HG02870 (cell line): ENCODE data around the gene BFSP2.
"Not testable (repeated sequence)": the region's sequence is repeated elsewhere in the genome, so short reads cannot be mapped to it uniquely, and the experiment has no call there.

Experiments
- ATAC-seq: cut with Tn5 transposase; IDR thresholded peaks from one replicate; pipeline ENCODE4 v1.9.1; 2021; ENCODE audit warnings: mild to moderate bottlenecking, moderate library complexity; ENCODE audit not compliant: unreplicated experiment

The BFSP2 gene

GRCh38 chr3:133475245-133476010, 75.6 kb downstream of the BFSP2 start:
- peak; percentile 70 for ATAC-seq

GRCh38 chr3:133476971-133477375, 77.1 kb downstream of the BFSP2 start:
- ATAC-seq = no peak

GRCh38 chr3:133477487-133477886, 77.6 kb downstream of the BFSP2 start:
- ATAC-seq = peak; percentile 25

GRCh38 chr3:133478624-133479023, 78.8 kb downstream of the BFSP2 start:
- no peak for ATAC-seq

- no peak for ATAC-seq
Observed at GRCh38 chr3:133479401-133479800, 79.5 kb downstream of the BFSP2 start.

- ATAC-seq = peak; percentile 64
Observed at GRCh38 chr3:133479895-133480669, 80.2 kb downstream of the BFSP2 start.

DNA sequence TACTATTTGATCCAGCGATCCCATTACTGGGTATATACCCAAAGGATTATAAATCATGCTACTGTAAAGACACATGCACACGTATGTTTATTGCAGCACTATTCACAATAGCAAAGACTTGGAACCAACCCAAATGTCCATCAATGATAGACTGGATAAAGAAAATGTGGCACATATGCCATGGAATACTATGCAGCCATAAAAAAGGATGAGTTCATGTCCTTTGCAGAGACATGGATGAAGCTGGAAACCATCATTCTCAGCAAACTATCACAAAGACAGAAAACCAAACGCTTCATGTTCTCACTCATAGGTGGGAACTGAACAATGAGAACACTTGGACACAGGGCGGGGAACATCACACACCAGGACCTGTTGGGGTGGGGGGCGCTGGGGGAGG, 82.6 kb downstream of the BFSP2 start:
- ATAC-seq = not testable (repeated sequence)

- ATAC-seq = no peak
Observed at GRCh38 chr3:133486658-133487057, 86.8 kb downstream of the BFSP2 start.

DNA sequence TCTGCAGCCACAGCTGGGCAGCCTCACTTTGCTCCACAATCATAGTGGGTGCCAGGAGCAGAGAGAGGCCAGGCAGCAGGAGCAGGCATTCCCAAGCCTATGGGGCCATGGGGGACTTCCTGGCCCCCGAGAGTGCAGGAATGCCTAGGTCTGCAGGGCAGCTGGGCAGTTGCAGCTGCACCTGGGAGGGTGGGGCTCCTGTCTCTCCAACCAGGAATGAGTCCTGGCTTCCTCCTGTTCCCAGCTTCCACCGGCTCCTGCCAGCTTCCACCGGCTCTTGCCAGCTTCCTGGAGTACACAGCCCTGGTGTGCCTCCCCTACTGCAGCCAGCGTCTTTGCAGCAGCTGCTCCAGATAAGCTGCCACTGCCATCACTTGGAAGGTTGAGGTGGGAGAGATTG, 87.3 kb downstream of the BFSP2 start:
- ATAC-seq = no peak

GRCh38 chr3:133487920-133488540, 88.2 kb downstream of the BFSP2 start:
- no peak for ATAC-seq

- no peak for ATAC-seq
Observed at GRCh38 chr3:133488785-133489367, 89.0 kb downstream of the BFSP2 start.

DNA sequence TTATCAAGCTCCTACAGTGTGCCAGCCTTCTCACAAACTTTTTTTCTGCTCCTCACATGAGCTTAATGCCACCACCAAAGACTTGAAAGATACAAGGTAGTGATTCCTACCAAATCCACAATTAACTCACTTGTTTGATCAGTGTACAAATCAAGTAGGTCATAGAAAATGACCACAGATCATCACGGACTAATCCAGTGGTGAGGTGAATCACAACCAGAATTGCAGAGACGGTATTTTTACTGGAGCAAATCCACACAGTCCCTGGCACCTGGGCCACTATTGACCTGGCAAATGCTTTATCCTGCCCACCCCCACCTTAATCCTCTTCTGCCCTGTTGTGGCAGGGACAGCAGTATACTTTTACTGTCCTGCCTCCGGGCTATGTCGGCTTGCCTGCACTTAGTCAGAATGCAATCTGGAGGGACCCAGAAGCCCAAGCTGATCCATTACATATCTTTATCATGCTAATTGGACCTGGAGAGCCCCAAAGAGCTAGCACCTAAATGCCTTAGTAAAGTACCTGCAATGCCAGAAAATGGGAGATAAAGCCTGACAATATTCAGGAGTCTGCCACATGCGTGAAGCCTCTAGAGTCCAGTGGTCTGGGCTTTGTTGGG, 89.7 kb downstream of the BFSP2 start:
- ATAC-seq = no peak

DNA sequence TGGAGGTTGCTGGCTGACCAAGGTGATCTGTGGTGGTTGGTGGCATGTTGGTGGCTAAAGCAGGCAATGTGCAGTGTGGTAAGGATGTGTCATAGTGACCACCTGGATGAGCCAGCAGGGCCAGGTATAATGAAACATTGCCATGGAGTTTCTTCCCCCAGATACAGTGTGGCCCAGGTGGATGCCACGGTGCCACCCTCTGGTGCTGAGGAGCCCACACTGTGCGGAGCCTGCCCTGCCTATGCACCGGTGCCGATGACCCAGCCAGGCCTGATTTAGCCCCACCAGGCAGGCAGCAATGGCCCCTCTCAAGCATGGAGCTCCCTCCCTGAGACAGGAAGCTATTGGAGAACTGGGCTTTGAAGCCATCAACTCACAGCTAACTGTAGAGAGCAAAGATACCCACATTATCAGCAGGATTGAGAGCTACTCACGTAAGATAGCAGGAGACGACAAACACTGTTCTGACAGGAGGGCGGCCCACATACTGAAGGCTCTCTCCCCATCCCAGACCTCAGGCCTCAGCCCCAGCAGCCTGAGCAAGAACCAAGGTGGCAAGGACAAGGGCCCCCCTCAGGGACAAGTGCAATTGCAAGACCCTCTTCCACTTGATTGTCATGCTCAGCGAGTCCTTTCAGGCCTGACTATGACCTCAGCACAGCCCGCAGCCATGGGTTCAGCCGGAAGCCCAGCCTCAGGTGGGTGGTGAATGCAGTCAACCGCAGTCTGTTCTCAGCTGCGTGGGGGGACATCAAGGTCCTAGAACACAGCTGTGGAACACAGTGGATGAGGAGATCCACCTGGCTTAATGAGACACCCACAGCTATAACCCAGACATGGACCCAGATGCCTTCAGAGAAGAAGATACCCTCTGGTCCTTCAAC, 90.9 kb downstream of the BFSP2 start:
- peak; percentile 93 for ATAC-seq

GRCh38 chr3:133491481-133492059, 91.7 kb downstream of the BFSP2 start:
- ATAC-seq = peak; percentile 20

DNA sequence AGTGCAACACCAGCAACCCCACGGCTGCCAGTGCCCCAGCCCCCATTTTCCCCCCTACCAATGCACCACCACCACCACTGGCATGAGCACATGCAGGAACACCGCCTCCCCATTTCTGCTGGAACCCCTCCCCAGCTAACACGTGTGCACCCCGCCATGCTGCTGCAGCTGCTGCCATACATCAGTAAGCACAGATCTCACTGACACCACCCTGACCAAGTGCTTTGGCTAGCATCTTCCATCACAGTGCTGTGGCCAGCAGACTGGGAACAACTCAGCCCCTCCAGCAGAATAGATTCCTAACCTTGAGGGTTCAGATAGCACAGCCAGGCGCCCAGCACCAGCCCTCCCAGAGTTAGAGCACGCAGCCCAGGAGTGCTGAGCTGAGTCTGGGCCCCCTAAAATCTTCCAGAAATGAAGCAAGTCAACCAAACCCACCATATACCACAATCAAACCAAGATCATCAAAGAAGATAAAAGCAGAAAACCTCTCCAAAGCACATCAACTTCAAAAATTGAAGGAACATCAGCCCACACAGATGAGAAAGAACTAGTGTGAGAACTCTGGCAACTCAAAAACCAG, 92.4 kb downstream of the BFSP2 start:
- ATAC-seq = no peak

- ATAC-seq = no peak
Observed at GRCh38 chr3:133494469-133494868, 94.6 kb downstream of the BFSP2 start.

GRCh38 chr3:133502542-133502941, 102.7 kb downstream of the BFSP2 start:
- not testable (repeated sequence) for ATAC-seq

DNA sequence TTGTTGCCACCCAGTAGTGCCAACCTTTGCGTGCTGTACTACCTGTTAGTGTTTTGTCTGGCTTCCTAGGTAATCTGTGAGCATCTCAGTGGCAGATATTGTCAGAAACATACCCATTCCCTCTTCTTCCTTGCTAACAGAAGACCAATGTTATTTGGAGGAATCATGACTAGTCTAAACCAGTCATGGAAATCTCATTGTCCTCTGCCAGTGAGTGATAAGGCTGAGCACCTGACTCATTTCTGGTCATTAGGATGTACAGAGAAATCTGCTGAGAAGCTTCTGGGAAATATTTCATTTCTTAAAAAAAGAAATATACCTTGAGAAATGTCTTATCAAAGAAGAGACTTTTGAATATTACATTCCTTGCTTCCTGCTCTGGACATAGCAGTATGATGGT, 103.6 kb downstream of the BFSP2 start:
- no peak for ATAC-seq

DNA sequence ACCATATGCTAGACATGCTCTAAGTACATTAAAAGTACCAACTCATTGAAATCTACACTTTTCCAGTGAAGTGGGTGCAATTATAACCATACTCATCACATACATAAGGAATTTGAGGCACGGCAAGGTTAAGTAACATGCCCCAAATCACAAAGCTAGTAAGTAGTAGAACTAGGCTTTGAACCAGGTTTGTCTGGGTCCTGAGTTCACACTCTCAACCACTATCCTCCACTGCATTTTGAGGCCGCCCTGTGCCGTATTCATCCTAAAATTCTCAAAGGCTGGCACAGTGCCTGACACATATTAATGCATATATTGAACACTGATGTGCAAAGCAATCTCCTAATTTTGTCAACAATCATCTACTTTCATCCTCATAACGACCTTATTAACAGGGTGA, 104.9 kb downstream of the BFSP2 start:
- ATAC-seq = no peak
